A549 (cell line): ENCODE measurements around the gene B3GNT3. TPM values are rescaled to one million over a fixed set of nuclear protein-coding genes. Genes with fewer than 3 reads are reported as not detected.

Source experiments
- ATAC-seq, 2 experiments: fragments of 200-7000 bp in 1 of 2; fragments of >200 bp in 1 of 2; cut with Nextera tagmentation in 1 of 2; cut with Tn5 transposase in 1 of 2; 3 replicates each; pipeline versions ENCODE4 v1.8.0 to v1.9.1; 2018 to 2020; ENCODE audit warnings: mild to moderate bottlenecking in 1 of 2, moderate library complexity in 1 of 2
- CTCF ChIA-PET: fragments of 300-600 bp; sonication (Branson Sonifier 250); formaldehyde crosslinking; extraction: SDS; loops from one replicate; lab custom pipeline; 2021; ENCODE audit warnings: antibody characterized with exemption, inconsistent platforms; lab: Yijun Ruan, JAX
- POLR2A ChIA-PET: fragments of 350-600 bp; formaldehyde crosslinking; extraction: SDS; loops from one replicate; lab custom pipeline; 2021; ENCODE audit warnings: antibody characterized with exemption, inconsistent platforms; lab: Yijun Ruan, JAX
- DNase-seq, 2 experiments: peaks; one replicate each; pipeline versions ENCODE4 v3.0.0 to v3.0.0-alpha.2; 2011 to 2016; ENCODE audit warnings: low read depth in 1 of 2, low spot score in 1 of 2
- FAIRE-seq: peaks from 2 replicates; lab custom pipeline; 2011; peaks lifted over from hg19 to GRCh38; lab: Jason Lieb, UNC
- H3K27ac ChIP-seq, 2 experiments: fragments of >200 bp; sonication (Bioruptor Twin); formaldehyde crosslinking; 3 replicates each; pipeline ENCODE4 v1.5.1; 2016 to 2017
- H3K4me1 ChIP-seq: fragments of >200 bp; sonication (Bioruptor Twin); formaldehyde crosslinking; 3 replicates; pipeline ENCODE4 v1.6.1; 2016
- H3K4me2 ChIP-seq: fragments of >200 bp; sonication (Bioruptor Twin); formaldehyde crosslinking; 3 replicates; pipeline ENCODE4 v1.6.1; 2016
- H3K4me3 ChIP-seq: fragments of >200 bp; sonication (Bioruptor Twin); formaldehyde crosslinking; 3 replicates; pipeline ENCODE4 v1.5.1; 2016
- H3K9me3 ChIP-seq: fragments of >200 bp; sonication (Bioruptor Twin); formaldehyde crosslinking; 3 replicates; pipeline ENCODE4 v1.6.1; 2016
- CHD4 ChIP-seq: fragments of 200-600 bp; sonication (generic); IDR thresholded peaks from 2 replicates; pipeline ENCODE4 v1.6.1; 2016; ENCODE audit warnings: antibody characterized with exemption, mild to moderate bottlenecking, borderline replicate concordance
- EHMT2 ChIP-seq: fragments of 200-600 bp; sonication (generic); IDR thresholded peaks from 2 replicates; pipeline ENCODE4 v1.6.1; 2016; ENCODE audit warnings: antibody characterized with exemption, low read depth, mild to moderate bottlenecking, moderate library complexity
- FOSB ChIP-seq: fragments of 250-450 bp; sonication (Bioruptor Pico); IDR thresholded peaks from 2 replicates; pipeline ENCODE4 v1.5.0; 2020; ENCODE audit warnings: mild to moderate bottlenecking, moderate library complexity
- FOSL2 ChIP-seq, 2 experiments: fragments of 450-650 bp in 1 of 2; fragments of >200 bp in 1 of 2; sonication (Bioruptor Twin) in 1 of 2; formaldehyde crosslinking; IDR thresholded peaks; 2 replicates each; pipeline versions ENCODE4 v1.5.0 to v1.6.1; 2016 to 2020; ENCODE audit warnings: mild to moderate bottlenecking in 1 of 2, moderate library complexity in 1 of 2
- HEYL ChIP-seq: fragments of 250-450 bp; sonication (Bioruptor Pico); IDR thresholded peaks from 2 replicates; pipeline ENCODE4 v1.8.0; 2021; ENCODE audit warnings: mild to moderate bottlenecking, moderate library complexity
- HMGXB4 ChIP-seq: fragments of 250-450 bp; sonication (Bioruptor Pico); IDR thresholded peaks from 2 replicates; pipeline ENCODE4 v1.5.0; 2021; ENCODE audit warnings: mild to moderate bottlenecking, moderate library complexity, borderline replicate concordance
- KDM5A ChIP-seq: fragments of 200-600 bp; sonication (generic); IDR thresholded peaks from 2 replicates; pipeline ENCODE4 v1.6.1; 2016; ENCODE audit warnings: antibody characterized with exemption, mild to moderate bottlenecking
- MAFK ChIP-seq: fragments of 450-650 bp; IDR thresholded peaks from 2 replicates; pipeline ENCODE4 v1.6.1; 2014; ENCODE audit not compliant: partially characterized antibody
- MAX ChIP-seq: IDR thresholded peaks from 2 replicates; pipeline ENCODE4 v1.6.1; 2012
- RNF2 ChIP-seq: fragments of 200-600 bp; sonication (generic); IDR thresholded peaks from 2 replicates; pipeline ENCODE4 v1.6.1; 2016; ENCODE audit warnings: low read depth, mild to moderate bottlenecking, antibody characterized with exemption, moderate library complexity, borderline replicate concordance
- TP53 ChIP-seq: fragments of 250-450 bp; sonication (Bioruptor Pico); IDR thresholded peaks from 2 replicates; pipeline ENCODE4 v1.5.0; 2021; ENCODE audit warnings: mild to moderate bottlenecking, moderate library complexity
- ZNF302 ChIP-seq: fragments of 250-450 bp; sonication (Bioruptor Pico); IDR thresholded peaks from 2 replicates; pipeline ENCODE4 v1.9.0; 2021; ENCODE audit warnings: inconsistent platforms, mild to moderate bottlenecking, moderate library complexity
- ZSCAN20 ChIP-seq: fragments of 250-450 bp; sonication (Bioruptor Pico); IDR thresholded peaks from 2 replicates; pipeline ENCODE4 v1.8.0; 2022; ENCODE audit warnings: mild to moderate bottlenecking, moderate library complexity
- WGBS: methylation state at CpG from one replicate; pipeline ENCODE4 v1.1.6; 2017; ENCODE audit errors: missing lambda C conversion rate; 5-methylcytosine and 5-hydroxymethylcytosine counted together
- polyA plus RNA-seq, 4 experiments: library from polyadenylated mRNA; depleted of rRNA in 3 of 4; stranded (reverse); fragments of >200 nt; fragmentation: RNase III in 1 of 4; extraction: RNeasy Plus Mini Kit Qiagen cat#74134 plus additional on column Dnase treatment in 1 of 4; gene quantifications; 2 replicates in 3 of 4; 3 replicates in 1 of 4; pipeline ENCODE4 v1.2.3, GENCODE V29; 2011 to 2017
- TF ChIP-seq, protein P1 (sequence below): IDR thresholded peaks from 2 replicates; pipeline ENCODE4 v1.6.1; 2012; ENCODE audit warnings: low read depth, borderline replicate concordance

B3GNT3 gene
- polyA plus RNA-seq, 2 of the 4 experiments (the other 2 are of a cell fraction) = 2.4 to 2.7 TPM

DNA sequence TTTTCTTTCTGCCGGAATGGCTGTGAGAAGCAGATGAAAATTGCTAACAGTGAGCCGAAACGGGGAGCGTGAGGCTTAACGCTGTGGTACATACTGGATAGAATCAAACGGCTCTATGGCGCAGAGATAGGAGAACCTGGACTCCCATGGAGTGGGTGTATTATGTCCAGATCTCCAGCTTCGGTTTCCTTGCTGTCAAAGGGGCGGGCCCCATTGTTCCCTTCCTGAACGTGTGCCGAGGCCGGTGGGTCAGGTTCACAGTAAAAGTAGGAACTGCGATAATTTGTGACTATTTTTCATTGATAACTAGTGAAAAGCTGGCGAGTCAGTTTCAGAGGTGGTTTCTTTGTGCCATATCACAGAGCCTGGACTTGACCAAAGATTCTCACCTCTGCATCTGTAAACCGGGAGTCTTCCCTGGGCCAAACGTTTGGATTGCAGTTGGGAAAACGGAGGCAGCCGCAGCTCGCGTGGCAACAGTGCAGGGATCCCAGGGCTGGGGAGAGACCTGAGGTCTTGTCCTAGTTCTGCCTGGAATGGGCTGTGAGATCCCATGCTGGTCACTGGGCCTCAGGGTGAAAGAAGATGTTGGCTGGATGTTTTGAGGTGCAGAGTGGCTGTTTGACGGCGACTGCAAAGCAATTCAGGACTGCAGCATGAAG, 65.5 kb downstream of the B3GNT3 start:
- Histone ChIP-seq H3K9me3 (no peaks in the 10 kb centered on the region), H3K4me3 (peak overlapping the region; percentile 99), H3K27ac (peak overlapping the region; percentile 99 to 100), H3K4me2 (peak overlapping the region; percentile 74), H3K4me1 (peaks cover 37% of the 10 kb centered on the region)
- TF ChIP-seq KDM5A = no peak
- FAIRE-seq (no peak), DNase-seq (no peak), ATAC-seq (no peak)
- CTCF ChIA-PET = interaction anchor here (1.2 to 4.4 kb wide), 3 partner anchors 10 to 122 kb away, joined by 3 to 42 read pairs (median 9); partner anchors contain the start of gene CCDC124
- 0% methylated on average over 22 of the region's 22 CpGs for WGBS
- POLR2A ChIA-PET = interaction anchor here (1.3 to 1.9 kb wide), 4 partner anchors 11 to 137 kb away, joined by 4 to 16 read pairs (median 8); partner anchors contain the start of gene SLC5A5

- H3K4me2 ChIP-seq = peak overlapping the region; percentile 74
- H3K9me3 ChIP-seq = no peaks in the 10 kb centered on the region
- peaks cover 42% of the 10 kb centered on the region for H3K4me1 ChIP-seq
- TF ChIP-seq FOSB (no peak), RNF2 (no peak), KDM5A (no peak), MAX (no peak), ZSCAN20 (CRISPR knock-in tag) (no peak), HMGXB4 (no peak), TP53 (CRISPR knock-in tag) (no peak), FOSL2 (IDR thresholded peaks at IDR 0.05) (no peak), FOSL2 (CRISPR knock-in tag; IDR thresholded peaks at IDR 0.05) (no peak), MAFK (no peak), ZNF302 (no peak), HEYL (CRISPR knock-in tag) (no peak)
- TF ChIP-seq, protein P1, sequence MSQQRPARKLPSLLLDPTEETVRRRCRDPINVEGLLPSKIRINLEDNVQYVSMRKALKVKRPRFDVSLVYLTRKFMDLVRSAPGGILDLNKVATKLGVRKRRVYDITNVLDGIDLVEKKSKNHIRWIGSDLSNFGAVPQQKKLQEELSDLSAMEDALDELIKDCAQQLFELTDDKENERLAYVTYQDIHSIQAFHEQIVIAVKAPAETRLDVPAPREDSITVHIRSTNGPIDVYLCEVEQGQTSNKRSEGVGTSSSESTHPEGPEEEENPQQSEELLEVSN = no peak
- 0% methylated on average over 6 of the region's 7 CpGs for WGBS
- ATAC-seq (no peak), DNase-seq (no peak), FAIRE-seq (no peak)
- H3K27ac ChIP-seq = peak overlapping the region; percentile 99 to 100
- POLR2A ChIA-PET = interaction anchor here (1.3 to 1.9 kb wide), 2 partner anchors 9 to 136 kb away, joined by 5 to 7 read pairs; no protein-coding TSS in a partner anchor
- CTCF ChIA-PET = interaction anchor here (0.9 to 4.4 kb wide), 3 partner anchors 9 to 77 kb away, joined by 3 to 42 read pairs (median 9); partner anchors contain the start of gene CCDC124
- peak overlapping the region; percentile 99 for H3K4me3 ChIP-seq
These were observed 66.0 kb downstream of the B3GNT3 start for GRCh38 chr19:17860993-17861360.

DNA sequence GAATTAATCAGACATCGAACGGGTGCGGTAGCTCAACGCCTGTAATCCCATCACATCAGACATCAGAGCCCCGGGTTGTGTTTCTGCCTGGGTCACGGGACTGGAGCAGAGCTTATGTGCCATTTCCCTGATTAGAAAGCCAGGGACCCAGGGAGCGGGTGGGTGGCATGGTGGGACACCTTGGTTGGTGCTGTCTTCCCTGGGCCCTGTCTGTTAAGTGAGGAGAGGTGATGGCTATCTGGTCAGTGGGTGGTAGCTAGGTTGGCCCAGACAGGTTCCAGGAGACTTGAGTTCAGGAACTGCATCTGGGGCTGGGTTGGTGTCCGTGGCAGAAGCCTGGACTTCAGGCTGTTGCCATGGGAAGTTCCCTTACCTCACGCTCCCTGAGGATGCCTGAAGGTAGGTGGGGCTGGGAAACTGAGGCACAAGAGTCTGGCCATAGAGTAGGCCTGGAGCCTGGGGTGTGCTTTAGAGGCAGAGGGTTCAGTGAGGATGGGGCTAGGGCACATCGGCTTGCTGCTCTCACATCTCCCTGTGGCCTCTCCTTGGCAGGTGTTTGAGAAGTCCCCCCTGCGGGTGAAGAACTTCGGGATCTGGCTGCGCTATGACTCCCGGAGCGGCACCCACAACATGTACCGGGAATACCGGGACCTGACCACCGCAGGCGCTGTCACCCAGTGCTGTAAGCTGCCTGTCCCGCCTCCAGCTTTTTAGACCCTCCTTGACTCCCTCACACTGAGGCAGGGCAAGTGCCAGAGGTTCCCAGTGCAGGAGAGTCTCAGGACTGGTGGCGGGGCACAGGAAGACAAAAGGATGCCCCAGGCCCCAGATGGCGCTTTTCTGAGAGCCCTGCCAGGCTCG, 66.8 kb downstream of the B3GNT3 start:
- peaks cover 45% of the 10 kb centered on the region for H3K4me1 ChIP-seq
- peak overlapping the region; percentile 99 to 100 for H3K27ac ChIP-seq
- ChIA-PET CTCF (interaction anchor here (0.9 to 4.4 kb wide), 4 partner anchors 9 to 135 kb away, joined by 3 to 42 read pairs (median 6); partner anchors contain the start of gene CCDC124), POLR2A (interaction anchor here (0.6 to 1.3 kb wide), 2 partner anchors 9 to 1745 kb away, joined by 3 to 5 read pairs; no protein-coding TSS in a partner anchor)
- 38% methylated on average over 12 of the region's 23 CpGs for WGBS
- FAIRE-seq (no peak), DNase-seq (no peak), ATAC-seq (no peak)
- H3K9me3 ChIP-seq = no peaks in the 10 kb centered on the region
- H3K4me2 ChIP-seq = peak overlapping the region; percentile 74
- H3K4me3 ChIP-seq = peak overlapping the region; percentile 99
- TF ChIP-seq KDM5A (no peak), EHMT2 (no peak), CHD4 (no peak)
